Sciatic nerve (tissue), 2 donors: ENCODE measurements around the gene MSI2. TPM values are rescaled to one million over a fixed set of nuclear protein-coding genes. Genes with fewer than 3 reads are reported as not detected.

Experiments
- ATAC-seq: fragments of 200-7000 bp; cut with Tn5 transposase; one replicate; pipeline ENCODE4 v1.9.1; 2020; ENCODE audit warnings: mild to moderate bottlenecking, moderate library complexity
- DNase-seq: peaks from one replicate; pipeline ENCODE4 v3.0.0-alpha.2; 2020; ENCODE audit warnings: low spot score
- intact Hi-C: fragments of 100-400 bp; cut with DNase I; formaldehyde crosslinking; loops from one replicate; pipeline ENCODE4 v1.14.2; 2022
- total RNA-seq: library from RNA; stranded (reverse); fragmentation: NEBNext Ultra II Directional; extraction: Animal tissue kit (Norgen Biotek cat#: 25700); gene quantifications from one replicate; pipeline ENCODE4 v1.2.1, GENCODE V29; 2021
- donor health status: DM: no; HTN: no; CAD: no.
- donor health status: DM: no; HTN: no; CAD: no.

Gene MSI2
- total RNA-seq, 1 donor from 2014 or later, result 25.2 TPM

- DNase-seq (peak; percentile 87), ATAC-seq (peak; percentile 96)
- intact Hi-C loops, result loop anchor here (2.0 kb wide), 1 partner anchor 75 kb away; no protein-coding TSS in a partner anchor
Measured at GRCh38 chr17:57671667-57672632, 415.6 kb downstream of the MSI2 start.

DNA sequence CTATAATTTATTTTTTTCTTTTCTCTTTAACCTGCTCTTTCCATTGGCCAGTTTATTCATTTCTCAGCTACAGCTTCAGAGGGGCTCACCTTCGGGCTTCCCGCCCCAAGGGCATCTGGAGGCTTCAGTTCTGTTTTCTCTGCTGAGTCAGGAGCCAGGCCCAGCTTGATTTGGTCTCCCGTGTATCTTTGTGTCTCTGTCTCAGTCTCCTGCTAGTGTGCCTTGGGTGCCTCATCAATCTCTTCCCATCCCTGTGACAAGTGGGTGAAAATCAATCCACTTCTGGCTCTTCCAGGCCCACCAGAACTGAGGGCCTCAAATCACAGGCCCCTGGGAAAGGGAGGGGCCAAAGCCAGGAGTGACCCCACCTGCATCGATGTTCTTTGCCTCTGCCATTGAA is 416.6 kb downstream of the MSI2 start:
- intact Hi-C loops, result loop anchor here (2.0 kb wide), 1 partner anchor 76 kb away; no protein-coding TSS in a partner anchor
- no peak for ATAC-seq
- no peak for DNase-seq

DNA sequence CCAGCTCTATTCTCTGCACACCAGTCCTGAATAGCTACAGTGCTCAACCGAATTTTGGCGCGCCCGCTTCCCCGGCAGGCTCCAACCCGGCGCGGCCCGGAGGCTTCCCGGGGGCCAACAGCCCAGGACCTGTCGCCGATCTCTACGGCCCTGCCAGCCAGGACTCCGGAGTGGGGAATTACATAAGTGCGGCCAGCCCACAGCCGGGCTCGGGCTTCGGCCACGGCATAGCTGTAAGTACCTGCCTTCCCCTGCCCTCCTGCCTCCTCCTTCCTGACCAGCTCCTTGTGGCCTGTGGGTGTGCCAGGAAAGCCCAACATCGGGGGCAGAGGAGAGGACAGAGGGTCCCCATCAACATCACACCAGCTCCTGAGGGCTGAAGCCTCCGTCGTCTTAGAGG is 418.6 kb downstream of the MSI2 start:
- DNase-seq, result no peak
- intact Hi-C loops, result no loop called here

DNA sequence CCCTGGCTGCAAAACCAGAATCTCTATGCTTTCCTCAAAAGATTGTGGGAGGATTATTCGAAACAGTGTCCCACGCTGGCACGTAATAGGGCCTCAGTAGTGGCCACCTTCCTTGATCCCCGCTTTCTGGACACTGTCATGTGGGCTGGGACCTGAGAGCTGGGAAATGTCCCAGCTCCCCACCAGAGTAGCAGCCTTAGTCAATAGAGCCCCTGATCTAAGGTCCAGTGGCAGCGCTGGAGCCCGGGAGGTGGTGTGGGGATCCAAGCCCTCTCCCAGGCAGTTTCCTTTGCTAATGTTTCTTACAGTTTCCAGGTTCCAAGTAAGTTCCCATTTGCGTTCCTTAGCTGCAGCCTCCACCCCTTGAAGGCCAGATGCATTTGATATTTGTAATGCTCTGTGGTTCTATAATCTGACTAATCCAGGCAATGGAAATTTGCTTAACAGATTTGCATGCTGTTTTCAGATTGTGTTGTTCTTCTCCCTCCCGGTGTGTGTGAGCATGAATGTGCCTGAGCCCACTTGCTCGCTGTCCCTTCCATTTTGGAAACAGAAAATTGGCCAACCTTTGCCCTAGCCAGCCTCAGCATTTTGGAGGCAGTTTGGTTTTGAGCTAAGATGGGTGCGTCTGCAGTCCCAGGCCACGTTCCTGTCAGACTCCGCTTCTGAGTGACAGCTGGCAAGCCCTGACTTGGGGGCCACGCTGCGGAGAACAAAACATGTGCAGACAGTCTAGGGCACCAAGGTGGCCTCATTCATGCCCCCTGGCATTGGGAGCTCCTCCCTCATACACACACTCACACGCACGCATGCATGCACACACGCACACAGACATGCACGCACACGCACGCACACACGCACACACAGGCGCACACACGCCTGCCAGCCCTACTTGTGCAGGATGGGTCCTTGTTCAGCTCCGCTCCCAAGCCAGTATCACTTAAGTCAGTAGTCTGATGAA is 419.4 kb downstream of the MSI2 start:
- ATAC-seq (no peak), DNase-seq (no peak)
- intact Hi-C loops, result no loop called here

More for the DNA sequence above, 418.6 kb downstream of the MSI2 start:
- ATAC-seq, result no peak

DNA sequence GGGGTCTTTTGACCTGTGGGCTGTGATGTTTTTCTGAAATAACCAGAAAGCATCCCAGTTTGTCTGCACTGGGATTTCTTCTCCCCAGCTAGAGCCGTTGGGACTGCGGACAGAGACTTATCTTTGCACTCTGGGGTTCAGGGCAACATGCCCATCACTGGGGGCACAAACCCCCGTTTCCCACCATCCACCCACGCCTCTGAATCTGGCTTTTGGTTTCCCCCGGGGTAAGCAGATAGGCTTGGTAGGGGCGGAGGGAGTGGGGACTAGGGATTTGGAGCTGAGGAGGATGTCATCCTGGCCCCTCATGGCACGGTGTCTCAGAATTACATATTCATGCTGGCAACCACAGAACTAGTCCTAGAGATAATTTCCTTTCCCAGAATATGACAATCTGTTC is 420.2 kb downstream of the MSI2 start:
- intact Hi-C loops, result no loop called here
- ATAC-seq (no peak), DNase-seq (no peak)

GRCh38 chr17:57677301-57677700 is 421.0 kb downstream of the MSI2 start:
- no peak for ATAC-seq
- no peak for DNase-seq
- intact Hi-C loops, result no loop called here

GRCh38 chr17:57677858-57678257 is 421.5 kb downstream of the MSI2 start:
- intact Hi-C loops, result no loop called here
- ATAC-seq (no peak), DNase-seq (no peak)

- DNase-seq (no peak), ATAC-seq (no peak)
- intact Hi-C loops, result no loop called here
Measured at GRCh38 chr17:57678393-57678792, 422.1 kb downstream of the MSI2 start.

DNA sequence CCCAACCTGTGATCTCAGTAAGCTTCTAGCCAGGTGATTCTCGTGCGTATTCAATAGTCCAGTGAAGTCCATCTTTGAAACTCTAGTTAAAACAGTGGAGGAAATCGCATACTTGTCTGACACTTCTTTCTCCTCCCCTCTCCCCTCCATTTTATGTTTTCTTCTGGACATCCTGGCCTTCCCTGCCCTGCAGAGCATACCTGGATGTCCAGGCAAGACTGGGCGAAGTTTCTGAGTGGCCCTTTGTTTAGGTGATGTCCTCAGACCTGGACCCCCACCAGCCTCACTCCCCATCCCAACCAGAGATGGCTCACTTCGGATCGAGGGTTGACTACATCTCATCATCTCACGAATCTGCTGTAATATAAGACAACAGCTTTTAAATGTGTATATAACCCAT is 423.0 kb downstream of the MSI2 start:
- intact Hi-C loops, result no loop called here
- ATAC-seq (no peak), DNase-seq (no peak)

DNA sequence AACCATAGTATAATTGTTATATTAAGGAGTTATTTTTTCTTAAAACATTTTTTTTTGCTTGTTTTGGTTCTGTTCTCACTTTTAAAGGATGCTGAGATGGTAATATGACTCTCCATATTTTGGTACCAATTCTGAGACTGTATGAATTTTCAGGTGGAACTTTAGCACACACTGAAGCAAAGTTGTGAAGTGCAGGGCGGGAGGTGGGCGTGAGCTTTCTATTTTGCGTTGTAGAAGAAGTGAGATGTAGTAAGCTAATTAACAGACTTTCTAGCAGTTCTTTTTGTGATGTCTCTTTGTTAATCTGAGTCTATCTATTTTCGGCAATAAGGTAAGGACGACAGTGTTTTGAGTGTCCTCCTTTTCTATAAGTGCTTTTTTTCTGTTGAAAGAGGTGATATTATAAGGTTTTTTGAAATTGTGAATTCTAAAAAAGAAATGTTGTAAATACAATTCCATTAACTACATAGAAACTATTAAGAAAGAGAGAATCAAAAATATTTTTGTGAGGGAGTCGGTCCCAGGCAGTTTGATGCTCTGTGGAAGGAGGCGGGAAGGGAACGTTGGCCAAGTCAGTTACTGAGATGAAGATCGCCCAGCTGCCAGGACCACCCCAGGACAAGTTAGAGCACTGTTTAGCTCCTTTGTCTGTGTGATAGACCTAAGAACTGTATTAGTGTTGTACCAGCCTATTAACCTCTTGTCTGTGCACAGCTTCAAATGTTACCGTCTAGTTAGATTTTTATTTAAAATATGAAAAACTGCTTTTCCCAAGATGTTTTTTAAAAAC is 423.8 kb downstream of the MSI2 start:
- intact Hi-C loops, result no loop called here
- DNase-seq (no peak), ATAC-seq (no peak)

DNA sequence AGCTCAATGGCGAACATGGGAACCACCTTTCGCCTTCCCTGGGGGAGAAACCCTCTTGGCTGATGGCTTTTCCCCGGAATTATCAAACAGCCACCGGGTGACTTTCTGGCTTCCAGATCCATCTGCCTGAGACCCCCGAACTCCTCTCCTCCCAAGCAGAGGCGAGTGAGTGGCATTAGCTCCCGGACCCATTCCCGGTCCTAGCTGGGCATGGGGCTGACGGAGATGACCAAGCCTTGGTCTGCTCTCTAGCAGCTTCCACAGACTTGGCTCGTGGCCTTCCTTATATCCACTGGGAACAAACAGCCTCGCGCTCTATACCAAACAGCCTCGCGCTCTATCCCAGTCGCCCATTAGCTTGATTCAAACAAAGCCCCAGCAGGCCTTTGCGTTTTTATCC is 426.4 kb downstream of the MSI2 start:
- intact Hi-C loops, result no loop called here
- DNase-seq, result no peak
- no peak for ATAC-seq

DNA sequence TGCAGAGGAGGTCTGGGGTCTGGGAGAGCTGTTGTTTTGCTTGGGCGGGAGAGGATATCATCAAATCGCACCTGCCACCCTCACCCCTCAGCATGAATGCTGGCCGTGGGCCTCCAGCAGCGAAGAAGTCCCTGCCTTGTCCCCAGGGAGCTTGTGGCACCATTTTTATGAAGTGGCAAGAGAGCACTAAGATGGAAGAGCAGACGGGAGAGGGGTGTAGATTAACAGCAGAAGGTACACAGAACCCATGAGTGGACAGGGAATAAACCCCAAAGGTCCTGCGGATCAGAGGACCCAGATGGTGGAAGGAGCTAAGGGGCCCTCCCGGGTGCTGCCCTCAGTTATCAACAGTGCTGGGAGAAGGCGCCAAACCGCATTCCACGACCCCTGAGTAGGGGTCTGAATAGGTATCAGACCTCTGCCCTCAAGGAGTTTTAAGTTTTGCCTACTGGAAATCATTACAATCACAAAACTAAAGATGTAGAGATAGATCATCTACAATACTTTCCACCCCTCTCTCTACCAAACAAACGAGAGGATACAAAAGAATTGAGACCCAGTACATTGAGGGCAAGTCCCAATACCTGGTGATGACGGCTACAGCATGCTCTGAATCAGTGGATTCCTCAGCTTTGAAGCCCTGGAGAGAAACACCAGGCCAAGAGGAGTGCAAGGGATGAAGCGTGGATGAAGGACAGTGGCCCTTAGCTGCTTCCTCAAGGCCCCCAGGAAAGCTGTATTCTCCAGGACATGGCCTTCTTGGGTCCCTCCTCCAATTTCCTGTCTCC is 428.6 kb downstream of the MSI2 start:
- intact Hi-C loops, result no loop called here
- ATAC-seq (no peak), DNase-seq (no peak)

DNA sequence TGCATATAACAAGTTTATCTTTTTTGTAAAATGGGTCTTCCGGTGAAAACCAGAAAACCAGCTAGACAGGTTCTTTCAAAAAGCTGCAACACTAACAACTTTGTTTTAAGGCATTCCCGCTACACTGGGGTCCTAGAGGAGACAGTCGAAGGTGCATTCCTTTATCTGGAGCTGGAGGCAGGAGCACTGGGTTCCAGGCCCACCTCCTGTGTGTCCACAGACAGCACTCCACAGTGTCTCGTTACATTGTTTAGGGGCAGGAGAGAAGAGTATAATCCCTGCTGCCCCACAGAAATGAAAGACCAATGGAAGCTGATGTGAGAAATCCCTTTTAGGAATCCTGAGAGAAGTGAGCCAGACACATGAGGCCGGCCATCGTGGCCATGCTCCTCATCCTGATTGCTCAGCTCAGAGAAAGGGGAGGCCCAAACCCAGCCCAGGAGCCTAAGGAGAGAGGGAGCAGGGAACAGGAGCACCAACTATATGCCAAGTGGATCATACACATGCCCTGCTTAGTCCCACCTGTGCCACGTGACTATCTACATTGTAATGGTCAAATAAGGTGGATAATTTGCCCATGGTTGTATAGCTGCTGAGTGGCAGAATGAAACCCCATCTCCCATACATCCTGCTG is 429.3 kb downstream of the MSI2 start:
- DNase-seq (no peak), ATAC-seq (no peak)
- intact Hi-C loops, result no loop called here

- ATAC-seq (no peak), DNase-seq (no peak)
- intact Hi-C loops, result no loop called here
Measured at GRCh38 chr17:57687642-57688041, 431.3 kb downstream of the MSI2 start.

DNA sequence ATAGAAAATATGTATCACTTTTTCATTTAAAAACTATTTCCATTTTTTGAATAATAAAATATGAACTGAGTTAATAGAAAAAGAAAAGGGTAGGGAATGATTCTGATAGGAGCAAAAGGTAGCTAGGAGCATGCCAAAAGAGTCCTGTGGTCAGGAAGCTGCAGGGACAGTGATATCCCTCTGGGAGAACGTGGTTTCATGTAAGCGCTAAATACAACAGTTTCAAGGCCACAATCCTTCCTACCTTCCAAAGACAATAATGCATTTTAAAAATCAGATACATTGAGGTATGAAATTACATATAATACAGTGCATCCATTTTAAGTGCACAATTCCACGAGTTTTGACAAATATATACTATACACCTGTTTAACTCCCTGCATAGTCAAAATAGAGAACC is 432.9 kb downstream of the MSI2 start:
- ATAC-seq (no peak), DNase-seq (no peak)
- intact Hi-C loops, result no loop called here

- ATAC-seq (no peak), DNase-seq (no peak)
- intact Hi-C loops, result no loop called here
Measured at GRCh38 chr17:57691939-57692338, 435.6 kb downstream of the MSI2 start.

DNA sequence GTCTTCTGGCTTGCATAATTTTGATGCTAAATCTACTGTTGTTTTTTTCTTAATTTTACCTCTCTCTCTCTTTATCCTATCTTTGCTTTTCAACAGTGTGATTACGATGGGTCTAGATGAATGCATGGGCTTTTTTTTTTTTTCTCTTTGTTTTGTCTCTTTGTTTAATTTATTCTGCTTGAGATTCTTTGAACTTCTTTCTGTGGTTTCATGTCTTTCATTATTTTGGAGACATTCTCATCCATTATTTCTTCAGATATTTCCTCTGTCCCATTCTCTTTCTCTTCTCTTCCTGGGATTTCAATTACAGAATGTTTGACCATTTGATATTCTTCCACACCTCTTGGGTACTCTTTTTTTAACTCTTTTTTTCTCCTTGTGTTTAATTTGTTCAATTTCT is 436.4 kb downstream of the MSI2 start:
- intact Hi-C loops, result no loop called here
- ATAC-seq, result no peak
- no peak for DNase-seq

GRCh38 chr17:57694051-57694450 is 437.7 kb downstream of the MSI2 start:
- DNase-seq (no peak), ATAC-seq (no peak)
- intact Hi-C loops, result no loop called here
